Endometrial microvascular endothelial cells (primary cell): Measurements from ENCODE around the gene UQCR10. TPM values are rescaled to one million over a fixed set of nuclear protein-coding genes. Genes with fewer than 3 reads are reported as not detected.

Experiments
- in situ Hi-C: cut with HindIII; loops from 2 replicates; pipeline ENCODE4 v1.10.0; 2017; ENCODE audit warnings: low sequenced_read_pairs, low pct_unique_long_range_greater_than_20kb; ENCODE audit errors: inconsistent ontology term
- total RNA-seq: library from RNA; depleted of rRNA; stranded (reverse); fragments of >200 nt; gene quantifications from one replicate; pipeline ENCODE4 v1.2.3, GENCODE V29; 2015; ENCODE audit errors: inconsistent ontology term

UQCR10 gene
- total RNA-seq, 1 donor from 2014 or later: 59.6 TPM

DNA sequence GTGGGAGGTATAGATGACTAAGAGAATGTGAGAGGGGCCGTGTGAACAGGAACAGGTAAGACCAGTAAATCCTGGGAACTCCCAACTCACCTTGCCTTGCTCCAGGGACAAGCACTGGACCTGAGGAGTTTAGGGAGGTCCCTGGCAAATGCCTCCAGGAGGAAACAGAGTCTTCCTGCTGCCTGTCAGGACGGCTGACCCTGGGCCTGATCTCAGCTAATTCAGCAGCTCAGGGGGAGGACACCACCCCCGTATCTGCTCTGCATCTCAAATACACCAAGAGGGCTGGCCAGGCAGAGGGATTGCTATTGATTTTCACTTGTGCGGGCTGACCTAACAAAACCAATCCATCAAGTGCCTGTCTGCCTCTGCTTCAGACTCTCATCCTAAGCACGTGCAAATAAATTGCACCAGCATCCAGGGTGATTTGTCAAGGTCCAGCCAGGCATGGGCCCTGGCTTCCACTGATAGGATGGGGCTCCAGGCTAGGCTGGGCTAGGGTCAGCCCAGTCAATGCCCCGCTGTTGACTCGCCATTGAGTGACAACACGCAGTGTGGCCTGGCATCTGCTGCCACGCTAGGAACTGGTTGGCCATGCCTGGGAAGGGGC lies 20.3 kb downstream of the UQCR10 start:
- in situ Hi-C loops: loop anchor here (25.0 kb wide), 1 partner anchor 200 kb away; no protein-coding TSS in a partner anchor

DNA sequence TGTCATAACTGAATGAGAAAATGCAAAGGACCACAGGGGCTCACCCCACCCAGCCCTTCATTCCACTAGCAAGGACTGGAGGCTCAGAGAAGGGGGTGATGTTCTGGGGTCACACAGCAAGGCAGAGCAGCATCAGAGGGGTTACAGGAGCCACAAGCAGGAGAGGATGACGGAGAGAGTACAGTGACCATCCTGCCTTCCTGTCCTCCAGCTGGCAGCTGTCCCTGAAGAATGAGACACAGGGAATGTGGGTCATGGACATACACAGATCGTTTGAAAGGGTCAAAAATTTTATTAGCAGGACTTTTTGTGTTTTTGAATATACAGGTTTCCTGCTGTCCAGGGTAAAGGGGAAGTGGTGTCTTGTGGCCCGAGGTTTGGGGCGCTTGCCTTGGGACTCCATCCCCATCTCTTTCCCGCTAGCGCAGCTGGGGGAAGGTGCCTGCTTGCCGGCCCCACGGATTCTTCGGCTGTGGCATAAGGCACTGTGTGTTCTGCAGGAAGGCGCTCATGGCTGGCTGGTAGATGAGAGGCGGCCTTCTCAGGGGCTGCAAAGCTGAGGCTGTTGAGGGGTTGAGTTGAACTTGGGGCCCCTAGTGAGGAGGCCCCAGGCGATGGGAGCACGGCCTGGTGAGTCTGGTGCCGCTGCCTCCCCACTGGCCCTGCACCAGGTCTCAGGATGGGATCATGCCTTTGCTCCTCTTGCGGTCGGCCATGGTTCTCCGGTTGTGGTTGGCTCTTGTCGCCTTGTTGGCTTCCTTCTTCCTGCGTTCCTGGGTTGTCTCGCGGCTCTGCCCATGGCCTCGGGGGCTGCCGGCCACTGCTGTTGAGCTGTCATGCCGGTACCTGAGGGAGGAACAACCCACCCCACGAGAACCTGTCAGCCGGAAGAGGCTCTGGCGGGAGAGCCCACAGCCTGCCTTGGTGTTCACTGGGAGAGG lies 21.4 kb downstream of the UQCR10 start:
- in situ Hi-C loops: loop anchor here (25.0 kb wide), 1 partner anchor 199 kb away; no protein-coding TSS in a partner anchor

DNA sequence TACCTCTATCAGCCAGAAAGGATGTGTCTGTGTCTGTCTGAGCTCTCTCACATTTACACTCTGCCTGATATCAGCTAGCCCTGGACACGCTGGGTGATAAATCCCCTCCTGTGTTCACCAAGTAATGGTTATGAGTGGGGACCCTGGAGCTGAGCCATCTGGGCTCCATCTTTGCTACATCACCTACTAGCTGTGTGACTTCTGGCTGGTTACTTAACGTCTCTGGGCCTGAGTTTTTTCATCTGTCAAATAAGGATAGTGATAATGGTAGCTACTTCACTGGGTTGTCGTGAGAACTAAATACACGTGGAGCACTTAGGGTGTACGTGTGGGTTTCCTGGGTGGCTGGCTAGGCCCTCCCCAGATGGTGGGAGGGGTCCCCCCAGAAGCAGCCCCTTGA lies 22.9 kb downstream of the UQCR10 start:
- in situ Hi-C loops: loop anchor here (25.0 kb wide), 1 partner anchor 197 kb away; no protein-coding TSS in a partner anchor

DNA sequence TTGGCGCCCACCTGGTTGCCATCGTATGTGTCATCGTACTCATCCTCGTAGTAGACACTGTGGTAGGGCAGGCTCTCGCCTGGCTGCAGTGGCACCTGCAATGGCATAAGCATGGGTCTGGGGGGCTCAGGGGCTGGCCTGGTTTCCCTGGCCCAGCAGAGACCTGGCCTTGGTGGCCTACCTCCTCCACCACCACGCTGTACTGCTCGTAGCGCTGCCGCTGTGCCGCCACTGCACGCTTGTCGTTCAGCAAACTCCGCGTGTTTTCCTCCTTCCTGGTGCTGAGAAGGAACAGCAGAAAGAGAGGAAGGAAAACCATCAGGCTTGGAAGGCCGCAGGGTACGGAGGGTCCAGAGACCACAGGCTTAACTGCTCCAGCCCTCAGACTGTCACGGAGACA lies 26.2 kb downstream of the UQCR10 start:
- in situ Hi-C loops: loop anchor here (25.0 kb wide), 1 partner anchor 194 kb away; no protein-coding TSS in a partner anchor

DNA sequence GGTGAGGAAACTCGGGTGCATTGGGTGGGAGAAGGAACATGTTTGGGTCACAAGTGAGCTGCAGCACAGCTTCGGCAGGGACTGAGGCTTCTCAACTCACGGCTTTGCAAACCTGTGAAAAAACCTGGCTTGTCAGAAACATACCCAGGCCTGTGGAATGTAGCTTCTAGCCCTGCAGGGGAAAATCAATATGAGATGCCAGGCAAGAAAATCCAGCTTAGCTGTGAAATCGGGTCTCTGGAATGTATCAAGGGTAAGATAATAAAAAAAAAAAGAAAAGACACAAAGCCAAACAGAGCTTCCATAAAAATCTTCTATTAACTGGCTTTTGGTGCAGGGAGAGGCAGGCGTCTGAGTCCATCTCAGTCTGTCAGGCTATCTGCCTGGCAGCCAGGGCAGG lies 28.5 kb downstream of the UQCR10 start:
- in situ Hi-C loops: loop anchor here (25.0 kb wide), 1 partner anchor 192 kb away; no protein-coding TSS in a partner anchor

DNA sequence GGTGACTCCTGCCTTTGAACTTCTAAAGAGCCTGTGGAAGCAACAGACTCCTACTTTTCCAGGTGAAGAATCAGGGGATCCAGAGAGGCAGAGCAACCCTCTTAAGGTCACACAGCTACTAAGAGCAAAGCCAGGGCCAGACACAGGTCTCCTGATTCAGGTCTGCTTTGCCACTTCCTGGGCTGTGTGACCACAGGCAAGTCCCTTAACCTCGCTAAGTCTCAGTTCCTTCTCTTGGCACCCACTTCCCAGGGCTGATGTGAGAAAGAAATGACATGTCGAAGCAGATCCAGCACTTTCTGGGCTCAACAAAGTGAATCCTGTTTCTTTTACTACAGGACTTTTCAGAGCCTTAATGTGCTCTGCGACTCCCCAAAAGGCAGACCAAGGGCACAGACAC lies 30.2 kb downstream of the UQCR10 start:
- in situ Hi-C loops: loop anchor here (25.0 kb wide), 1 partner anchor 190 kb away; no protein-coding TSS in a partner anchor

DNA sequence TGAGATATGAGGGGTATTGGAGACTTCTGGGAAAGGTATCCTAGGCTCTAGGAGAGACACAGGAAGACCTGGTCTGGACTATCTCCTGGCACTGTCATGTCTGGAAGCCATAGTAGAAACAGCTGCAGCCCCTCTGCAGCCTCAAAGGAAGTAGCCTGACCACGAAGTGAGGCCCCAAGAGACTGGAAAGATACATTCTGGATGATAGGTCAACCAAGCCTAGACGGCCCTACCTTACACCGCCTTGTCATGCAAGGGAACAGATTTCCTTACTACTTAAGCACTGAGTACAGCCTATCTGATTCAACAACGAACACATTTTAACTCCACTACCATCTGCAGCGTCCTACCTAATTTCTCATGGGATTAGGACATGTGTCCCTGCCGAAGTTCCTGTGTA lies 31.1 kb downstream of the UQCR10 start:
- in situ Hi-C loops: loop anchor here (25.0 kb wide), 1 partner anchor 189 kb away; no protein-coding TSS in a partner anchor

DNA sequence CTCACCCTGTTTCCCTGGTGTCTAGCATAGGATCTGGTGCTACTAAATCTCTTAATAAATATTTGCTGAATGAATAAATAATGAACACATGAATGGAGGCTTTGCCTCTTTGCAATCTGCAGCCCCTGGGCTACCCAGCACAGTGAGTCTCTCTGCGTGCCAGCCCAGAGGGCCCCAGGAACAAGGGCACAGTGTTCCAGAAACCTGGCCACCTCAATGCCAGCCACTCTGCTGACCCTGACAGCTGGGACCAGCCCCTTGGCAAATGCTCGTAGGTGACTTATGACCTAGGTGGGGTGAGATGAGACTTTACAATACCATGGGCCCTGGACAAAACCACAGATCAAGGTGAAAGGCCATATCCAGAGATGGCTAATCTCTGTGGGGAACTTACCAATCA lies 31.6 kb downstream of the UQCR10 start:
- in situ Hi-C loops: loop anchor here (25.0 kb wide), 1 partner anchor 188 kb away; no protein-coding TSS in a partner anchor

DNA sequence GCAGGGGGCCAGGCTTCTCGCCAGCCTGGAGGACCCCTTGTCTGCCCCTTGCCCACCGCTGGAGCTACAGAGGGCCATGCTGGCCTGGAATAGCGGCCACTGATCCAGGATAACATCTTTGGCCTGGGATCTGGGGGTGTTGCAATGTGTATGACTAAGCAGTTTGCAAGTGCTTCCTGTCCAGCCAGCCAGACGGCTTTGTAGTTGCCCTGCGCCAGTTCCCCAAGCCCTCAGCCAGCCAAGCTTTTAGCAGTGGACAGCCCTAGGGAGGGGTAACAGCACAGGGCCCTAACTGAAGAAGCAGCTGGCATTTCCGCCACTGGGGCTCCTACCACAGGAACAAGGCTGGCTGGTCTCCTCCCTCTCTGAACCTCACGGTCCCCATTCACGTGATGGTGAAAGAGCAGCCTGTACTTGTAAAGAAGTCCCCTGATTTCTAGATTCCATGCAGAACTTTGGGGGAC lies 32.1 kb downstream of the UQCR10 start:
- in situ Hi-C loops: loop anchor here (25.0 kb wide), 1 partner anchor 188 kb away; no protein-coding TSS in a partner anchor

DNA sequence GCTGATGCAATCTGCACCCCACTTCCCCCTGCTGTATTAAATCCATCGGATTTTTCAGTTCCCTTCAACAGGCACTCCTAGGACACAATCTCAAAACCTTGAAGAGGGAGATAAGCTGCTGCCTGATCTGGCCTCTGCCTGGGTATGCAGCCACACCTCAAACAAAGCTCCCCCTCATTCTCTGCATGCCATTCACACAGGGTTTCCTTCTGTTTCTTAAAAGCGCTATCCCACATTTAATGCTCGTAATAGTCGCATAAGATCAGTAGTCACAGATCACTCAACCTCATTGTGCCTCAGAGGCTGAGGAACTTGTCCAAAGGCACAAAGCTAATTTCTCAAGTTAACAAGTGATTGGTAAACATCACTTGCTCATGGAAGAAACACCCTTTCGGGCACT lies 34.0 kb downstream of the UQCR10 start:
- in situ Hi-C loops: no loop called here

DNA sequence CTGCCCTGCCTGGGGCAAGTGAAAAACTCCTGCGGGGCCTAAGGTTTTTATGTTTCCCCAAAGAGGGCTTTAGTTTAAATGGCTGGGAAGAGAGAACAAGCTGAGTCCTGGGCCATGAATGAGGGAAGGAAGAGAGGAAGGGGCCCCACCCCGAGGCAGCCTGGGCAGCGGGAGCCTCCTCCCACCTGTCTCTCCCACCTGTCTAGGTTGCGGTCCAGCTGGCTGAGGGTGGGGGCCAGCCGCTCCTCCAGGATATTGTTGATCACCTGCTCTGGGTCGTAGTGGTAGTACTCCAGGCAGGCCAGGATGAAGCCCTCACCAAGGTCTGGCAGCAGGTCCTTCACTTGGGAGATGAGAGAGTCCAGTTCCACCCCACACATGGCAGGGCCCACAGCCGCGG lies 34.6 kb downstream of the UQCR10 start:
- in situ Hi-C loops: no loop called here

DNA sequence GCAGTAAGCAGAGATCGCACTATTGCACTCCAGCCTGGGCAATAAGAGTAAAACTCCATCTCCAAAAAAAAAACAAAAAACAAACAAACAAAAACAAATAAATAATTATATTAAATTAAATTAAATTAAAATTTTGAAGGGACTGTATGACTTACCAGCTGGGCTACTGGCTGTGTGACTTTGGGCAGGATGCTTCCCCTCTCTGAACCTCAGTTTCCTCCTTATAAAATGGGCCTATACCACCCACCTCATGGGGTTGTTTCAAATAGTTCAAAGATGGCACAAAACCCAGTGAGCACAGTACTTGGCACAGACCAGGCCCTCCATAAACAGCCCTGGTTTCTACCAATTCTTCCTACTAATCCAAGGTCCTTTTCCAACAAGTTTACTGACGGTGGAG lies 36.0 kb downstream of the UQCR10 start:
- in situ Hi-C loops: no loop called here

DNA sequence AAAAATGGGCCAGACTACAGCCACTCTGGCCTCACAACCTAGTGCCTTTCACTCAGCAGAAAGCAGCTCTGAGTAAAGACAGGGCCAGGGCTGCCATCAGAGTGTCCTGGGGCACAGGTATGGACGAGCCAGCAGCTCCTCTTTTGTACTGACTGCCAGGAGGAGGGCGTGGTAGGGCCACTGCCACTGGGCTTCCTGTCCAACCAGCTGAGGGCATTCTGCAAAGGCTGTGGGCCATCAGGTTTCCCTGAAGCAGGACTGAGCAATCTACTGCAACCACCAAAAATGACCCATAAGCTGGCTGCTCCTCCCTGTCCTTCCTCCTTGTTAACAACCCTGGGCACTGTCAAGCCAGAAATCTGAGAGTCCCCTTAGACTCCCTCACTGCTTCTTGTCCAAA lies 37.8 kb downstream of the UQCR10 start:
- in situ Hi-C loops: no loop called here

DNA sequence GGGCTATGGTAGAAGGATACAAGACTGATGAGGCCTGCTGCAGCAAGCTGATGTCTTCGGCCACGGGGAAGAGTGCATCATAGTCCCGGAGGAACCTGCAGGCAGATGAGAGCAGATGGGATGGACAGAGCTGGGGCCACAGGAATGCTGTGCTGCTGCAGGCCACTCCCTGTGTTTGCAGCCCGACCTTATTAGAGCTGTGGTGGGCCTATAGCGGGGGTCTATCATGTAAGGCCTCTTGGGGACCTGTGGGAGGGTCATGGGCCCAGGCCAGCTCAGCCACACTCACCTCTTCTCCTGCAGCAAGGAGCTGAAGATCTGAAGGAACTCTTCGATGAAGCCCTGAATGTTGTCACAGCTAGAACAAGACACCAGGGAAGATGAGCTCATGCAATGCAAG lies 39.0 kb downstream of the UQCR10 start:
- in situ Hi-C loops: no loop called here

DNA sequence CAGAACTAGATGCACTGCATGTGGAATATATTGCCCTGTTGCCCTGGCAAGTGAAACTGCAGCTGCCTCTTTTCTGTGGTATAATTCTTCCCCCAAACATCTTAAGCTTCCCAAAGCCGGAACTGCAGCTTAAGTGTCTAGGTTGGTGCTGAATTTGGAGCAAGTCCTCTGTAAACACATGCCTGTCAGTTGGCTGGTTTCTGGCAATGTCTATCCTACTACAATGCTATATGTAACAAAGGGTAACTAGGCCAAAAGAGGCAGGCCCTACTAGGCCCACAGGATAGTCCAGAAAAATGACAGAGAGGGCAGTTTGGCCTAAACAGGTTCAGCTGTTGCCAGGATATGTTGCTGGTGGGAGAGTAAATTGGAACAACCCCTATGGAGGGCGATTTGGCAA lies 43.0 kb downstream of the UQCR10 start:
- in situ Hi-C loops: no loop called here

DNA sequence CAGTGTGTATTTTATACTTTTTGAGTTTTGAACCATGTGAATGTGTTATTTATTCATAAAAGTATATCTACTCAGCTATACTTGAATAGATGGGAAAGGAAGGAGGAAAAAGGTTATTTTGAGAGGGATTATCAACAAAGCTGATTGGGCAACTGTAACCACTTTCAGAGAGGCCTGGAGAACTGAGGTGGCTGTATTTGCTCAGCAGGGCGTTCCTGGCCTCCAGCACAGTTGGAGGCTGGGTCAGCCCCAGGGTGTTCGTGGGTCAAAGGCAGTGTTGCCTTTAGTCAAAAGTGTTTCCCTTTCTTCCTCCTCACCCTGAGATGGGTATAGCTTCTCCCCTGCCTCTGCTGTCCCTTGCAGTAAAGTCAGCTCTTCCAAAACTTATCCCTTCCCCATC lies 44.2 kb downstream of the UQCR10 start:
- in situ Hi-C loops: no loop called here

DNA sequence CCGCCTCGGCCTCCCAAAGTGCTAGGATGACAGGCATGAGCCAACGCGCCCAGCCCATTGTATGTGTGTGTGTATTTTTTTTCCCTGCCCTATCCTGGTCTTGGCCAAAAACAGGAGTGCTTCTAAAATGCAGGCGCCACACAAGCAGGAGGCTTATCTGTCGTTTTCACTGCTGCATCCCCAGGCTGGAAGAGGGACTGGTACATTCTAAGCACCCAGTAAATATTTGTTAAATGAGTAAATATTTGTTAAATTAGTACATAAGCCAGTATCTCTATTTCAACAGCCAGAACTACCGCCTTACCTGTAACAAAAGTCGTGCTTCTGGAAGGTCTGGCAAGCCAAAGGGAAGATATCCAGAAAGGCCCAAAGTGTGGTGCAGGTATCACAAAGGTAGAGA lies 46.0 kb downstream of the UQCR10 start:
- in situ Hi-C loops: no loop called here

DNA sequence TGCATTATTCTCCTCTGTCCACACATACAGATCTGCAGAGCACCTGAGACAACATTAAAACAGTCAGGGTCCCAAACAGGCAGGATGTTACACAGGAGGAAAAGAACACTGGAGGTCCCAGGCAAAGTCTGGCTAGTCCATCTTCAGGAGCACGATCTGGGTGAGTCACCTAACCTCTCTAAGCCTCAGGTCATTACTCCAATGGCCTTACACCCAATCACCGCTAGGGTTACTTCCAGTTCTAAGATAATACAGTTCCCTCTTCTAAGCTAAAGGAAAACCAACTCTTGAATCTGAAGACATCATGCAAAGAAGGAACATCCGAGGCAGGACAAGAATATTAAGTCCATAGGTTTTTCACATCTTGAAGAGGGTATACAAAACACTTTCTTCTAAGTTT lies 46.4 kb downstream of the UQCR10 start:
- in situ Hi-C loops: no loop called here

DNA sequence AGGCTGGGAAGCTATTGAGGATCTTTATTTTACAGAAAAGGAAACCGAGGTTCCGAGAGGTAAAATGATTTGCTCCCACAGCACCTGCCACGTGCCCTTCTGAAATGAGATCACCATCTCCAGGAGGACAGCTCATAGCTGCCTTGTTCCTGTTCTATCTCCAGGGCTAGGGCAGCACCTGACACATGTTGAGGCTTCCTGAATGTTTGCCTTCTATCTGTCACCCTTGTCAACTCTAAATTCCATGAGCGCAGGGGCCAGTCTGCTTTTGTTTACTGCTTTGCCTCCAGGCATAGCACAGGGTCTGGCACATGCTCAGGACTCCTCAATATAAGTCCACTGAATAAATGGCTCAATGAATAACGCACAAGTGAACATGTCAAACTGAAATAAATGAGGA lies 46.8 kb downstream of the UQCR10 start:
- in situ Hi-C loops: no loop called here

DNA sequence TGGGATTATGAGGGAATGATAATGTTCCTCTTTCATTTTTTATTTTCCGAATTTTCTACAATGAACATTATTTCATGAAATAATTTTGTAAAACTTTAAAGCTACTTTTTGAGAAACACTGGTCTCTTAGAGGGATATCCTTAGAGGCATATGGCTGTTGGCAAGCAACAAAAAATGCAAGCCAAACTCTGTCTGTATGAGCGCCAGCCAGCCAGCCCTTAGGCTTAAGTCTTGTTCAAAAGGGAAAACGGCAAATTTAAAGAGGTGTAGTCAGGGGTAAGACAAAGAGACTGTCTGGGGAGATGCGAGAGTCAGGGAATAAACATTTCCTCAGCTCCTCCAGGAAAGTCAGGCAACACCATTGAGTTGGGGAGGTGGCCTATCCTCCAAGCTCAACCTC lies 48.4 kb downstream of the UQCR10 start:
- in situ Hi-C loops: no loop called here
